ENCODE measurements around the gene RABL3. TPM values are rescaled to one million over a fixed set of nuclear protein-coding genes. Genes with fewer than 3 reads are reported as not detected.

The RABL3 gene
- total and polyA plus RNA-seq, 2 of the 13 experiments (the other 11 are each of a cell fraction or from before 2014, with no cell fraction given) = 4.8 to 31.9 TPM

DNA sequence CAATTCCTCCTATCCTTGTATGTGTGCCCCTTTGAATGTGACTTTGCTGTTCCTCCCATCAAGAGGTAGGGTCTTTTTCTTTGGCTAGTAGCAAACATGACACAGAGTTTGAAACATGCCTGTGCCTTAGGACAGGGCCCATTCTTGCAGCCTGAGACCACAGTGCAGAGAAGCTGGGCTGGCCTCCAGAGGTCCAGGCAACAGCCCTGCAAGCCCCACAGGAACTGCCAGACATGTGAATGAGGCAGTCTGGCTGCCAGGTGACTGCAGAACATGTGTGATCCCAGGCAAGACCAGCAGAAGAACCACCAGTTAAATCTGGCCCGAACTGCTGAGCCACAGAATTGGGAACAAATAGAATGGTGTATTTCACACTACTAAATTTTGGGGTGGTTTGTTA lies 59.1 kb downstream of the RABL3 start (continued):
- TF ChIP-seq TFE3 (CRISPR knock-in tag; IDR thresholded peaks at IDR 0.05) (no peak), ZNF430 (CRISPR knock-in tag; IDR thresholded peaks at IDR 0.05) (no peak), GABPB1 (CRISPR knock-in tag; IDR thresholded peaks at IDR 0.05) (no peak), SUZ12 (IDR thresholded peaks at IDR 0.05; ENCODE audit: low read depth, low read length) (no peak), HOXA9 (CRISPR knock-in tag; IDR thresholded peaks at IDR 0.05; ENCODE audit: borderline replicate concordance) (no peak), ARNT2 (CRISPR knock-in tag; IDR thresholded peaks at IDR 0.05; ENCODE audit: low read depth) (no peak), MIER3 (CRISPR knock-in tag; IDR thresholded peaks at IDR 0.05; ENCODE audit: borderline replicate concordance) (0 out of 2 replicates have a peak, but pooled peaks have one; percentile 30), ZNF264 (CRISPR knock-in tag; IDR thresholded peaks at IDR 0.05) (no peak)

- H3K4me3 ChIP-seq (replicated peaks in 1 of 3; ENCODE audit: insufficient read depth in 1 of 3, low read depth in 2 of 3, low read length in 3 of 3) = peak within 1 kb of the TSS; percentile 82 to 90 (median 82)
- ChIA-PET CTCF (ENCODE audit: low intra/inter-chr PET ratio, low total read pairs) (no interaction called here), POLR2A (interaction anchor here (0.8 to 3.4 kb wide), 13 partner anchors 10 to 1683 kb away, joined by 3 to 33 read pairs (median 4); partner anchors contain the start of genes GTF2E1, NDUFB4 and RABL3)
- peak within 1 kb of the TSS; percentile 100 for H3K9ac ChIP-seq (ENCODE audit: insufficient read depth, low read depth, low read length)
- ATAC-seq = peak; percentile 81
- H3K4me1 ChIP-seq (ENCODE audit: insufficient read depth, low read length) = peaks cover 55% of the 10 kb centered on the region
- intact Hi-C loops (cut with micrococcal nuclease; ENCODE audit: unreplicated experiment) = loop anchor here (1.0 kb wide), 2 partner anchors 11 to 60 kb away; partner anchors contain the start of genes GTF2E1 and RABL3
- peaks cover 49% of the 10 kb centered on the region for H3K79me2 ChIP-seq (ENCODE audit: insufficient read depth, low read length)
- no peaks in the 10 kb centered on the region; a peak in 1 of 5 replicates for H3K27me3 ChIP-seq (ENCODE audit: control insufficient read depth in 1 of 2, insufficient read depth in 2 of 2, low read length in 2 of 2)
- in situ Hi-C loops (cut with HindIII; ENCODE audit: extremely low pct_ligation_motif_present, low pct_unique_long_range_greater_than_20kb) = no loop called here
- peak; percentile 93 for FAIRE-seq
- H3K4me2 ChIP-seq (ENCODE audit: low read depth, low read length) = peak within 1 kb of the TSS; percentile 94
- no peaks in the 10 kb centered on the region for H3K36me3 ChIP-seq (replicated peaks in 1 of 2; ENCODE audit: control insufficient read depth in 1 of 2, insufficient read depth in 2 of 2, low read length in 2 of 2)
- DNase-seq (ENCODE audit: low spot score) = peak; percentile 97
- H3K9me3 ChIP-seq (ENCODE audit: low read length) = no peaks in the 10 kb centered on the region
- no peak within 1 kb of the TSS for H2AFZ ChIP-seq (ENCODE audit: low read length)
- WGBS (ENCODE audit: low lambda C conversion rate) = 1% methylated on average over 5 of the region's 5 CpGs
- BruUV-seq (replicated peaks) = TSS peak; percentile 47
- peak within 1 kb of the TSS; percentile 99 for H3K27ac ChIP-seq (ENCODE audit: extremely low read length, insufficient read depth, low read length)
- peaks cover 10% of the 10 kb centered on the region; the same call in 1 of the 2 replicates for H4K20me1 ChIP-seq (ENCODE audit: insufficient read depth, low read length)
- TF ChIP-seq, protein P1, sequence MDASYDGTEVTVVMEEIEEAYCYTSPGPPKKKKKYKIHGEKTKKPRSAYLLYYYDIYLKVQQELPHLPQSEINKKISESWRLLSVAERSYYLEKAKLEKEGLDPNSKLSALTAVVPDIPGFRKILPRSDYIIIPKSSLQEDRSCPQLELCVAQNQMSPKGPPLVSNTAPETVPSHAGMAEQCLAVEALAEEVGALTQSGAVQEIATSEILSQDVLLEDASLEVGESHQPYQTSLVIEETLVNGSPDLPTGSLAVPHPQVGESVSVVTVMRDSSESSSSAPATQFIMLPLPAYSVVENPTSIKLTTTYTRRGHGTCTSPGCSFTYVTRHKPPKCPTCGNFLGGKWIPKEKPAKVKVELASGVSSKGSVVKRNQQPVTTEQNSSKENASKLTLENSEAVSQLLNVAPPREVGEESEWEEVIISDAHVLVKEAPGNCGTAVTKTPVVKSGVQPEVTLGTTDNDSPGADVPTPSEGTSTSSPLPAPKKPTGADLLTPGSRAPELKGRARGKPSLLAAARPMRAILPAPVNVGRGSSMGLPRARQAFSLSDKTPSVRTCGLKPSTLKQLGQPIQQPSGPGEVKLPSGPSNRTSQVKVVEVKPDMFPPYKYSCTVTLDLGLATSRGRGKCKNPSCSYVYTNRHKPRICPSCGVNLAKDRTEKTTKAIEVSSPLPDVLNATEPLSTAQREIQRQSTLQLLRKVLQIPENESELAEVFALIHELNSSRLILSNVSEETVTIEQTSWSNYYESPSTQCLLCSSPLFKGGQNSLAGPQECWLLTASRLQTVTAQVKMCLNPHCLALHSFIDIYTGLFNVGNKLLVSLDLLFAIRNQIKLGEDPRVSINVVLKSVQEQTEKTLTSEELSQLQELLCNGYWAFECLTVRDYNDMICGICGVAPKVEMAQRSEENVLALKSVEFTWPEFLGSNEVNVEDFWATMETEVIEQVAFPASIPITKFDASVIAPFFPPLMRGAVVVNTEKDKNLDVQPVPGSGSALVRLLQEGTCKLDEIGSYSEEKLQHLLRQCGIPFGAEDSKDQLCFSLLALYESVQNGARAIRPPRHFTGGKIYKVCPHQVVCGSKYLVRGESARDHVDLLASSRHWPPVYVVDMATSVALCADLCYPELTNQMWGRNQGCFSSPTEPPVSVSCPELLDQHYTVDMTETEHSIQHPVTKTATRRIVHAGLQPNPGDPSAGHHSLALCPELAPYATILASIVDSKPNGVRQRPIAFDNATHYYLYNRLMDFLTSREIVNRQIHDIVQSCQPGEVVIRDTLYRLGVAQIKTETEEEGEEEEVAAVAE (CRISPR knock-in tag; IDR thresholded peaks at IDR 0.05; ENCODE audit: borderline replicate concordance) = peak; percentile 87
- peak; percentile 29; the same call in 1 of the 2 replicates for TF ChIP-seq ZNF292 (CRISPR knock-in tag; IDR thresholded peaks at IDR 0.05; ENCODE audit: borderline replicate concordance, low read depth)
- no peak for TF ChIP-seq NFKB2 (CRISPR knock-in tag; IDR thresholded peaks at IDR 0.05; ENCODE audit: borderline replicate concordance)
- peak; percentile 78 for TF ChIP-seq THRA (CRISPR knock-in tag; IDR thresholded peaks at IDR 0.05; ENCODE audit: borderline replicate concordance)
- peak; percentile 64 for TF ChIP-seq FOXP4 (CRISPR knock-in tag; IDR thresholded peaks at IDR 0.05)
Measured at GRCh38 chr3:120682095-120682681, 60.1 kb downstream of the RABL3 start, which contains the start of gene HGD. TSS of gene HGD (minus strand) at chr3:120682239. CDS start at chr3:120682111, 128 bp downstream.

Measured in HepG2 (cell line).